Omental fat pad (tissue), 4 donors: ENCODE results near the gene RAC2. TPM values are rescaled to one million over a fixed set of nuclear protein-coding genes. Genes with fewer than 3 reads are reported as not detected.

Experiments used
- ATAC-seq: fragments of 150-250 bp; one replicate; pipeline ENCODE4 v1.9.1; 2016; ENCODE audit warnings: mild to moderate bottlenecking, moderate library complexity; ENCODE audit not compliant: low FRiP score
- DNase-seq: peaks from one replicate; pipeline ENCODE4 v3.0.0-alpha.2; 2019; ENCODE audit warnings: low spot score
- CTCF ChIP-seq, 3 donors: fragments of 450-650 bp; IDR thresholded peaks; one replicate each; pipeline ENCODE4 v1.5.1; 2016 to 2017; ENCODE audit warnings: antibody characterized with exemption in 3 of 3, mild to moderate bottlenecking in 3 of 3, moderate library complexity in 2 of 3
- total RNA-seq, 4 donors: library from RNA; depleted of rRNA; stranded (reverse); fragments of >200 nt; gene quantifications; one replicate each; pipeline ENCODE4 v1.1.0, GENCODE V29; 2016

Gene RAC2
- total RNA-seq, 4 donors from 2014 or later: 11.0 to 51.6 (median 20.0) TPM

GRCh38 chr22:37190262-37190780 is 53.7 kb downstream of the RAC2 start:
- TF ChIP-seq CTCF (IDR thresholded peaks at IDR 0.05): no peak
- ATAC-seq (no peak), DNase-seq (no peak)

GRCh38 chr22:37188901-37189466 is 55.1 kb downstream of the RAC2 start:
- no peak for TF ChIP-seq CTCF (IDR thresholded peaks at IDR 0.05)
- ATAC-seq: peak; percentile 52
- no peak for DNase-seq

GRCh38 chr22:37187891-37188761 is 55.9 kb downstream of the RAC2 start, which contains the start of gene C1QTNF6:
Gene C1QTNF6 (minus strand): TSS chr22:37188247. CDS start chr22:37188213, 34 bp downstream.
- DNase-seq: no peak
- no peak for TF ChIP-seq CTCF (IDR thresholded peaks at IDR 0.05)
- peak; percentile 63 for ATAC-seq

GRCh38 chr22:37187552-37187890 is 56.5 kb downstream of the RAC2 start:
- TF ChIP-seq CTCF (IDR thresholded peaks at IDR 0.05): no peak
- no peak for DNase-seq
- peak; percentile 30 for ATAC-seq

- no peak for ATAC-seq
- DNase-seq: no peak
Observed at GRCh38 chr22:37186997-37187522, 57.0 kb downstream of the RAC2 start.

More at GRCh38 chr22:37186997-37187522, 57.0 kb downstream of the RAC2 start:
- no peak for TF ChIP-seq CTCF (IDR thresholded peaks at IDR 0.05)
